GM12864 (cell line): ENCODE measurements around the gene C12orf75.

Experiments used
- DNase-seq: peaks from one replicate; pipeline ENCODE4 v3.0.0-alpha.2; 2011; ENCODE audit warnings: low read depth
- H3K4me3 ChIP-seq: 2 replicates; pipeline ENCODE4 v1.5.1; 2011; ENCODE audit warnings: mild to moderate bottlenecking, low read depth, low read length, control low read depth
- TF ChIP-seq, protein P1 (sequence below): IDR thresholded peaks from 2 replicates; pipeline ENCODE4 v1.5.1; 2011; ENCODE audit warnings: low read depth, mild to moderate bottlenecking, moderate library complexity, low read length, control low read depth, inconsistent platforms; ENCODE audit errors: missing control alignments

The C12orf75 gene

DNA sequence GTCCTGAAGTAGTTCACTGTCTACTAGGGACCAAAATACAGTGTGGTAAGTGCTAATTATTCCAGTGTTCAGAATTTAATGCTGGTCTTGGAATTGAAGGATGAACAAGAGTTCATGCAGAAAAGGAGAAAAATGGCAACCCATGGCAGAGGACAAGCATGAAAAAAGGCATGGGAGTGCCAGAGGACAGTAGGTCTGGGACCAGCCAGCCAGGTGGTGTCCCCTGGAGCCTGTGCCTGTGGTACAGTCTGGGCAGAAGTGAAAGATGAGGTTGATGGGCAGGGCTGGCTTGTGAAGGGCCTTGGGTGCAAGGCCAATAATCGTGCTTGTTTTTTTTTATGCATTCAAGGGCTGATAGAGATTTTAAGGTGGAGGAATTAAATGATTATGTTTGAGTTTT lies 21.0 kb downstream of the C12orf75 start:
- H3K4me3 ChIP-seq, result no peak overlapping the region
- TF ChIP-seq, protein P1, sequence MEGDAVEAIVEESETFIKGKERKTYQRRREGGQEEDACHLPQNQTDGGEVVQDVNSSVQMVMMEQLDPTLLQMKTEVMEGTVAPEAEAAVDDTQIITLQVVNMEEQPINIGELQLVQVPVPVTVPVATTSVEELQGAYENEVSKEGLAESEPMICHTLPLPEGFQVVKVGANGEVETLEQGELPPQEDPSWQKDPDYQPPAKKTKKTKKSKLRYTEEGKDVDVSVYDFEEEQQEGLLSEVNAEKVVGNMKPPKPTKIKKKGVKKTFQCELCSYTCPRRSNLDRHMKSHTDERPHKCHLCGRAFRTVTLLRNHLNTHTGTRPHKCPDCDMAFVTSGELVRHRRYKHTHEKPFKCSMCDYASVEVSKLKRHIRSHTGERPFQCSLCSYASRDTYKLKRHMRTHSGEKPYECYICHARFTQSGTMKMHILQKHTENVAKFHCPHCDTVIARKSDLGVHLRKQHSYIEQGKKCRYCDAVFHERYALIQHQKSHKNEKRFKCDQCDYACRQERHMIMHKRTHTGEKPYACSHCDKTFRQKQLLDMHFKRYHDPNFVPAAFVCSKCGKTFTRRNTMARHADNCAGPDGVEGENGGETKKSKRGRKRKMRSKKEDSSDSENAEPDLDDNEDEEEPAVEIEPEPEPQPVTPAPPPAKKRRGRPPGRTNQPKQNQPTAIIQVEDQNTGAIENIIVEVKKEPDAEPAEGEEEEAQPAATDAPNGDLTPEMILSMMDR, result no peak
- no peak for DNase-seq

DNA sequence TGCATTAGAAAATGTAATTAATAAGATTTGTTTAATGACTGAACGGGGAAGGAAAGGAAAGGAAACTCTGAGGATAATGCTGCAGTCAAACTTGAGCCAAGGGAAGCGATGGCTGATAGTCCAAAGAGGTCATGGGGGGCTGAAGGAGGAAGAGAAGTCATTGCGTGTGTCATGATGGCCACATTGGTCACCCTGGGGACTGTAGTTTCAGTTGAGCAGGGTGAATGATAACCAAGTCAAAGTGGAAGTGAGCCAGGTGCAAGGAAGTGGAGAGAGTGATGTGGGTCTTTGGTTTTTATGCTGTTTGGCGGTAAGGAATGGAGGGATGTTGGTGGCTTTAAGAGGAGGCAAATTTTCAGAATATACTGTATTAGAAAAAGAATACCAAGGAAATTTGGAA lies 21.6 kb downstream of the C12orf75 start:
- TF ChIP-seq, protein P1, result no peak
- no peak overlapping the region for H3K4me3 ChIP-seq
- DNase-seq, result peak; percentile 67

DNA sequence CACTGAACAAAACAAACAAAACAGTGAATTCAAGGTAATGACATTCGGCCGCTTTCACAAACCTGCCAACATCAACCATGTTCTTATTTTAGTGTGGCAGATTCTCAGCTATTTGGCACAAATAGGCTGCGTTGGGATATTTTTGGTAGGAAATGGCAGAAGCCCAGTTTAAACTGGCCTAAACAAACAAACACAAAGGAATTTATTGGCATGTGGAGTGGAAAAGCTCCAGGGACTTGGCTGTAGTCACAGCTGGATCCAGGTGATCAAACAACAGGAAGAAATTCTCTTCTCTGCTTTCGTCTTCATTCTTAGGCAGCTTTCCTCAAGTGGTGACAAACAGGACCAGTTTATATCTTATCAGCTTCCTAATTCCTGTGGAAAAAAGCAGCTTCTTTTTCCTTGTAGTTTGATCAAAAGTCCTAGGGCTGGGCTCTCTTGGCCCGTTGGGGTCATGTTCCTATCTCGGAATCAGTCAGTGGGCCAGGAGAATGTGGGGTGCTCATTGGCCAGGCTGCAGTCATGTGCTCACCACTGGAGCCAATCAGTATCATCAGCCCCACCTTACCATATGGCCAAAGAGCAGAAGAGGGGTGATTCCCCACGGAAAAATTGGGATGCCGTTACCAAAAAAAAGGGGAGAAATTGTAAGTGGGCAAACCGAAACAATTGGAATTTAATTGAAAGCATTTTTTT lies 22.6 kb downstream of the C12orf75 start:
- TF ChIP-seq, protein P1, result no peak
- no peak overlapping the region for H3K4me3 ChIP-seq
- no peak for DNase-seq

DNA sequence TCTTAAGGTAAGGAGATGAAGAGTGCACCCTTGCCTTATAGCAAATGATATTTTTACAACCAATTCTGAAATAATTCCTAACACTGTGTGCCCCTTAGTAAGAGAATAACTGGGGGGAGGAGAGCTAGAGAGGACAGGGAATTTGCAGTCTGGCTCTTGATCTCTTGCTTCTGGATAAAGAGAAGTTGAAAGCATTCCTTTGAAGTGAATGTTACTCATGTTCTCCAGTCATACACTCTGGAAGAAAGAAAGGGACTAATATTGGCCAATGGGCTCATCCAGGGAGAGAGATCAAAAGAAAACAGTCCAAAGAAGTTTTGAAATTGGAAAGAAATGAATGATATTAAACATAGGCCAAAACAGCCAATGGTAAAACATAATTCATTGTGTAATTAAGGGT lies 25.3 kb downstream of the C12orf75 start:
- no peak for DNase-seq
- H3K4me3 ChIP-seq, result no peak overlapping the region
- TF ChIP-seq, protein P1, result no peak

DNA sequence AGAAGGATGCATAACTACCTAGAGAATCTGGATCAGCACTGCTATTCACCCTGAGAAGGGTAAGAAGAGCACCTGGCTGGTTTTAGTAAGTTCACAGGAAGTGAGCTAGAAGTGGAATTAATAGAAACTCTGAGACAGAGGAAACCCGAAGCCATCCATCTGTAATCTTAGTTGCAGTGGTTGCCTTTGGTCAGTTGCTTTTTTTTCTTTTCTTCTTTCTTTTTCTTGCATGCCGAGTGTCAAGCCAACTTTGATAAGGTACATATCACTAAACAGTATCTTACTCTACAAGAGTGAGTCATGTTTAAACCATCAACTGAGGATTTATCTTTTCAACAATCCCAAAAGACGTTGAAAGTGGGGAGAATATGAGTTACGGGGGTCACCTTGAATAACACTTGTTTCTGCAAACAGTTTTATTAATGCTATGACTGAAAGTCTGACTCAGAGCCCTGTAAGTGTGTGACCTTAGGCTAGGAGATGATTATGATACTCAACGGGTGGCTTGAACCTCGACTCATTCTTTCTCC lies 26.7 kb downstream of the C12orf75 start:
- DNase-seq, result peak; percentile 53
- peak overlapping the region; percentile 20; the same call in 1 of the 2 replicates for H3K4me3 ChIP-seq
- TF ChIP-seq, protein P1, result no peak

DNA sequence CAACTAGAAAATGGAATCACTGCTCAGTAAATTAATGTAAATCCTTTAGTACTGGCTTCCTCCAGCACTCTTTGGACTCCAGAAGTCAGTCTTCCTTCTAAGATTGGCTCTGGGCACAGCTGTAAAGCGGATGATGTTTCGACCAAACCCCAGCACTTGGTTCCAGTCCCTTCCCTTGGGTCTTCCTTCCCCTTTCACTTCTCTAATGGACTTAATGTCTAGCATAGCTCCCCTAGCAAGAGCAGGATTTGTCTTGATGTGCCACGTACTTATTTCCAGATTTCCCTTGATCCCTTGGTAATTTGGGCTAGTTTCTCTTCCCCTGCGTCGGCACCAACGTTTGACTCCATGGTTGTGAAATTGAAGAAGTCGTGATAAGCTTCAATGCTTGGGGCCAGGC lies 28.3 kb downstream of the C12orf75 start:
- DNase-seq, result no peak
- TF ChIP-seq, protein P1, result no peak
- H3K4me3 ChIP-seq, result no peak overlapping the region

DNA sequence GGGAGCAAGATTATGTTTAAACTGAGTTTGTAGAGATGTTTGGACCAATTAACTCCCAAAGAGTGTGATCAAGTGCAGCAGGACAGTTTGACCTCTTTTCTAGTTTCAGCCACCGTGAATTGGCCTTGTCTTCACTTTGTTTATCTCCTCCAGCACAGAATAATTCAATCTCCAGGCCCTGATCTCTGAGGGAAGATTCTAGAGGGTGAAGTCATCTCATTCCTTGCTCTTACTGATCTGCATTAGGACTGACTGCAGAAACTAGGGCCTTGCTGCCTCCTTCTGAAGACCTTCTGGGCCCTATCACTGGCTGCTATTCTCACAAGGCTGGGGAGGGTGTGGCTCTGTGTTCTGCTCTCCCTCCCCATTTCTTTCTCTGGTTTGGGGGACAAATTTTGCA lies 29.4 kb downstream of the C12orf75 start:
- no peak for DNase-seq
- H3K4me3 ChIP-seq, result no peak overlapping the region
- TF ChIP-seq, protein P1, result no peak
